HepG2 (cell line): Measurements from ENCODE around the gene SLC29A2. TPM values are rescaled to one million over a fixed set of nuclear protein-coding genes. Genes with fewer than 3 reads are reported as not detected.

Experiments used
- ATAC-seq: fragments of 200-7000 bp; cut with Tn5 transposase; 3 replicates; pipeline ENCODE4 v1.9.1; 2020; ENCODE audit warnings: mild to moderate bottlenecking, moderate library complexity
- BruUV-seq: library from RNA; stranded (reverse); fragments of 400-500 nt; replicated peaks from 2 replicates; lab custom pipeline; 2021; lab: Mats Ljungman, UMichigan
- CTCF ChIA-PET: fragments of 300-600 bp; formaldehyde crosslinking; extraction: SDS; loops from one replicate; lab custom pipeline; 2021; ENCODE audit warnings: low total read pairs, inconsistent platforms, low intra/inter-chr PET ratio; lab: Yijun Ruan, JAX
- POLR2A ChIA-PET: fragments of 350-600 bp; sonication (Branson Sonifier 250); formaldehyde crosslinking; loops from one replicate; lab custom pipeline; 2020; ENCODE audit warnings: antibody characterized with exemption, inconsistent platforms; lab: Yijun Ruan, JAX
- DNase-seq: peaks from one replicate; pipeline ENCODE4 v3.0.0-alpha.2; 2015; ENCODE audit warnings: low spot score
- FAIRE-seq: peaks from 3 replicates; lab custom pipeline; 2011; peaks lifted over from hg19 to GRCh38; lab: Jason Lieb, UNC
- H2AFZ ChIP-seq: one replicate; pipeline ENCODE4 v1.6.1; 2011; ENCODE audit warnings: low read length, inconsistent platforms
- H3K27ac ChIP-seq: fragments of 300-600 bp; 3 replicates; pipeline ENCODE4 v1.8.0; 2011; ENCODE audit warnings: mixed run types, mild to moderate bottlenecking, mixed read lengths, low read length, inconsistent platforms; ENCODE audit not compliant: insufficient read depth; ENCODE audit errors: extremely low read length
- H3K27me3 ChIP-seq, 2 experiments: fragments of 200-600 bp in 1 of 2; 2 replicates in 1 of 2; 3 replicates in 1 of 2; pipeline versions ENCODE4 v1.6.0 to v1.8.0; 2011; ENCODE audit warnings: low read length in 2 of 2, mild to moderate bottlenecking in 2 of 2, moderate library complexity in 2 of 2, inconsistent platforms in 1 of 2; ENCODE audit not compliant: insufficient read depth in 2 of 2, control insufficient read depth in 1 of 2
- H3K36me3 ChIP-seq, 2 experiments: fragments of 200-600 bp in 1 of 2; replicated peaks in 1 of 2; 2 replicates in 1 of 2; 3 replicates in 1 of 2; pipeline versions ENCODE4 v1.5.1 to v1.8.0; 2011; ENCODE audit warnings: low read length in 2 of 2, inconsistent platforms in 1 of 2; ENCODE audit not compliant: insufficient read depth in 2 of 2, control insufficient read depth in 1 of 2
- H3K4me1 ChIP-seq: 2 replicates; pipeline ENCODE4 v1.5.1; 2012; ENCODE audit warnings: low read length, inconsistent platforms; ENCODE audit not compliant: insufficient read depth
- H3K4me2 ChIP-seq: 2 replicates; pipeline ENCODE4 v1.6.0; 2011; ENCODE audit warnings: low read depth, low read length, inconsistent platforms
- H3K4me3 ChIP-seq, 3 experiments: fragments of 200-600 bp in 1 of 3; sonication (generic), shearing (Covaris generic) in 1 of 3; replicated peaks in 1 of 3; 2 replicates each; pipeline ENCODE4 v1.5.1; 2011 to 2016; ENCODE audit warnings: low read length in 3 of 3, inconsistent platforms in 2 of 3, low read depth in 2 of 3, mild to moderate bottlenecking in 2 of 3, control low read depth in 1 of 3, mixed read lengths in 1 of 3; ENCODE audit not compliant: insufficient read depth in 1 of 3
- H3K79me2 ChIP-seq: one replicate; pipeline ENCODE4 v1.6.1; 2011; ENCODE audit warnings: low read length, inconsistent platforms; ENCODE audit not compliant: insufficient read depth
- H3K9ac ChIP-seq: 2 replicates; pipeline ENCODE4 v1.6.0; 2011; ENCODE audit warnings: mild to moderate bottlenecking, low read depth, low read length, inconsistent platforms; ENCODE audit not compliant: insufficient read depth
- H3K9me3 ChIP-seq: 2 replicates; pipeline ENCODE4 v1.5.1; 2012; ENCODE audit warnings: mild to moderate bottlenecking, low read length
- H4K20me1 ChIP-seq: 2 replicates; pipeline ENCODE4 v1.6.0; 2011; ENCODE audit warnings: inconsistent platforms, mild to moderate bottlenecking, low read length, moderate library complexity; ENCODE audit not compliant: insufficient read depth
- AGO2 ChIP-seq: fragments of 200-400 bp; formaldehyde crosslinking; optimal IDR thresholded peaks from 2 replicates; pipeline ENCODE3; 2017; ENCODE audit warnings: mild to moderate bottlenecking, low read depth, low read length, moderate library complexity
- FOXA1 ChIP-seq, 2 experiments: fragments of 450-650 bp in 1 of 2; sonication (generic) in 1 of 2; formaldehyde crosslinking in 1 of 2; IDR thresholded peaks; 2 replicates each; pipeline versions ENCODE4 v1.4.0 to v1.6.1; 2016 to 2020; ENCODE audit warnings: missing genetic modification reagents in 1 of 2
- RFX1 ChIP-seq: fragments of 450-650 bp; IDR thresholded peaks from 2 replicates; pipeline ENCODE4 v1.6.1; 2017
- ZNF713 ChIP-seq: sonication (generic); formaldehyde crosslinking; IDR thresholded peaks from 2 replicates; pipeline ENCODE4 v1.4.0; 2020; ENCODE audit warnings: mild to moderate bottlenecking, missing genetic modification reagents
- WGBS: methylation state at CpG from one replicate; pipeline ENCODE4 v1.1.6; 2017; ENCODE audit warnings: low lambda C conversion rate; 5-methylcytosine and 5-hydroxymethylcytosine counted together
- in situ Hi-C: cut with HindIII; loops from 2 replicates; pipeline ENCODE4 v1.10.0; 2017; ENCODE audit warnings: low pct_unique_long_range_greater_than_20kb; ENCODE audit not compliant: extremely low pct_ligation_motif_present
- intact Hi-C: fragments of 100-400 bp; cut with micrococcal nuclease; formaldehyde crosslinking; loops from one replicate; pipeline ENCODE4 v1.10.0; 2022; ENCODE audit not compliant: unreplicated experiment
- polyA plus RNA-seq, 8 experiments: library from polyadenylated mRNA; depleted of rRNA in 3 of 8; stranded (reverse) in 7 of 8; unstranded in 1 of 8; fragments of >200 nt; fragmentation: Illumina TruSeq in 4 of 8; extraction: Trizol in 4 of 8; gene quantifications; 2 replicates each; pipeline versions ENCODE4 v1.2.1 to v1.2.3, GENCODE V29; 2011 to 2016; ENCODE audit warnings: low read depth in 4 of 8, missing spikeins in 1 of 8, mixed read lengths in 1 of 8; ENCODE audit not compliant: insufficient read depth in 1 of 8
- total RNA-seq, 5 experiments: library from RNA; depleted of rRNA; stranded (reverse); fragments of >200 nt; fragmentation: Illumina TruSeq; extraction: Trizol; gene quantifications; 2 replicates each; pipeline ENCODE4 v1.2.3, GENCODE V29; 2016; ENCODE audit warnings: low read depth in 1 of 5

The SLC29A2 gene
- total and polyA plus RNA-seq, 2 of the 13 experiments (the other 11 are each of a cell fraction or from before 2014, with no cell fraction given): 0.63 to 0.66 TPM

- 66% methylated on average over 7 of the region's 14 CpGs for WGBS
- no peak for ATAC-seq
- Histone ChIP-seq H3K4me1 (peaks cover 52% of the 10 kb centered on the region), H4K20me1 (no peaks in the 10 kb centered on the region), H3K9me3 (no peaks in the 10 kb centered on the region), H3K36me3 (no peaks in the 10 kb centered on the region), H3K4me3 (no peak overlapping the region), H3K27ac (no peak overlapping the region), H3K9ac (no peak overlapping the region), H3K27me3 (no peaks in the 10 kb centered on the region), H2AFZ (no peak overlapping the region), H3K4me2 (no peak overlapping the region), H3K79me2 (no peaks in the 10 kb centered on the region)
- BruUV-seq: no TSS peak
- in situ Hi-C loops (no loop called here), intact Hi-C loops (loop anchor here (10.0 kb wide), 1 partner anchor 69 kb away; no protein-coding TSS in a partner anchor)
- CTCF ChIA-PET: no interaction called here
- no peak for FAIRE-seq
- TF ChIP-seq ZNF713 (CRISPR knock-in tag): no peak
- POLR2A ChIA-PET: interaction anchor here (3.7 kb wide), 1 partner anchor 27 kb away, joined by 28 read pairs; the partner anchor contains the start of gene YIF1A
- no peak for DNase-seq
Measured at GRCh38 chr11:66315498-66315885, 56.1 kb downstream of the SLC29A2 start.

GRCh38 chr11:66314561-66315497 is 56.7 kb downstream of the SLC29A2 start:
- CTCF ChIA-PET: no interaction called here
- TF ChIP-seq AGO2 (peak; percentile 36), RFX1 (no peak), FOXA1 (IDR thresholded peaks at IDR 0.05) (no peak), FOXA1 (CRISPR knock-in tag; IDR thresholded peaks at IDR 0.05) (no peak)
- Histone ChIP-seq H3K9me3 (no peaks in the 10 kb centered on the region), H2AFZ (no peak overlapping the region), H3K4me2 (peak overlapping the region; percentile 89), H3K9ac (no peak overlapping the region), H4K20me1 (no peaks in the 10 kb centered on the region), H3K27me3 (0 out of 5 replicates have a peak, but pooled peaks cover 0 to 2% of the 10 kb centered on the region in 2 experiments), H3K4me1 (peaks cover 59% of the 10 kb centered on the region), H3K36me3 (no peaks in the 10 kb centered on the region), H3K27ac (no peak overlapping the region), H3K79me2 (no peaks in the 10 kb centered on the region), H3K4me3 (no peak overlapping the region)
- ATAC-seq (no peak), FAIRE-seq (no peak), DNase-seq (no peak)
- in situ Hi-C loops (no loop called here), intact Hi-C loops (loop anchor here (10.0 kb wide), 1 partner anchor 70 kb away; no protein-coding TSS in a partner anchor)
- WGBS: 79% methylated on average over 8 of the region's 17 CpGs
- POLR2A ChIA-PET: interaction anchor here (1.3 to 4.2 kb wide), 3 partner anchors 15 to 34 kb away, joined by 3 to 35 read pairs (median 28); partner anchors contain the start of gene YIF1A
- BruUV-seq: no TSS peak
